ENCODE data around the gene PROKR2.

DNA sequence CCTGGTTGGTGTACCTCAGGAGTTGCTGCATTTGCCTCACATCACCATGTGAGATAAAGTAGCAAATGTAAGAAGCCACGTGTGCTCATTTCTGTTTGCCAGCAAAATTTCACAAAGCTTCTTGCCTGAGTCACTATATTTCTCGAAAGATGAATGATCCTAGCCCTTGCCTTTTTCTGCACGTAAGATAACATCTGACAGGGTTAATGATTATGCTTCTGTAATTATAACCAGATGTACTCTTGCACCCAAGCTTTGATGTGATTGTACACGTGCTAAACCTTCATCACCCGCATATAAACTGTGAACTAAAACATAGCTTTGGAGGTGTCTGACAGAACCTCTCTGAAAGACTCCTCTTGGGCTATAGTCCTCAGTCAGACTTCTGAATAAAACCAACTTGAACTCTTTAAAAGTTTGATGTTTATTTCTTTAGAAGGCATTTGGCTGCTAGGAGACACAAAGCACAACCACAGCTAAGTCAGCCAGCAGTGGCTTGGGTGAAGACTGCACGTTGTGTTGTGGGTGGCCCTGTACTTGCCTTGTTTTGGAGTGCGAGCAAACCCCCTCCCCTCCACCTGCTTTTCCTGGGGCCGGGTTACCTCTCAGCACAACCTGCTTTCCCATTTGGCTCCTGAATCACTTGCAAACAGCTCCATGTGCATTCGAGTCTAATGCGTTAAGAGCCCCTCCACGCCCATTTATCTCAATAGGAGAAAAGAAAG is 19.3 kb downstream of the PROKR2 start:
- TF ChIP-seq, protein P1, sequence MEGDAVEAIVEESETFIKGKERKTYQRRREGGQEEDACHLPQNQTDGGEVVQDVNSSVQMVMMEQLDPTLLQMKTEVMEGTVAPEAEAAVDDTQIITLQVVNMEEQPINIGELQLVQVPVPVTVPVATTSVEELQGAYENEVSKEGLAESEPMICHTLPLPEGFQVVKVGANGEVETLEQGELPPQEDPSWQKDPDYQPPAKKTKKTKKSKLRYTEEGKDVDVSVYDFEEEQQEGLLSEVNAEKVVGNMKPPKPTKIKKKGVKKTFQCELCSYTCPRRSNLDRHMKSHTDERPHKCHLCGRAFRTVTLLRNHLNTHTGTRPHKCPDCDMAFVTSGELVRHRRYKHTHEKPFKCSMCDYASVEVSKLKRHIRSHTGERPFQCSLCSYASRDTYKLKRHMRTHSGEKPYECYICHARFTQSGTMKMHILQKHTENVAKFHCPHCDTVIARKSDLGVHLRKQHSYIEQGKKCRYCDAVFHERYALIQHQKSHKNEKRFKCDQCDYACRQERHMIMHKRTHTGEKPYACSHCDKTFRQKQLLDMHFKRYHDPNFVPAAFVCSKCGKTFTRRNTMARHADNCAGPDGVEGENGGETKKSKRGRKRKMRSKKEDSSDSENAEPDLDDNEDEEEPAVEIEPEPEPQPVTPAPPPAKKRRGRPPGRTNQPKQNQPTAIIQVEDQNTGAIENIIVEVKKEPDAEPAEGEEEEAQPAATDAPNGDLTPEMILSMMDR (IDR thresholded peaks at IDR 0.05; ENCODE audit: insufficient read depth, low read length), result no peak
- no peak for TF ChIP-seq POLR2AphosphoS5 (IDR thresholded peaks at IDR 0.05; ENCODE audit: low read depth)
